Breast epithelium (tissue), 4 donors: ENCODE data around the gene ARID4B. TPM values are rescaled to one million over a fixed set of nuclear protein-coding genes. Genes with fewer than 3 reads are reported as not detected.
"Not testable (repeated sequence)": the region's sequence is repeated elsewhere in the genome, so short reads cannot be mapped to it uniquely, and the experiment has no call there.

Experiments used
- DNase-seq, 2 donors: peaks; one replicate each; pipeline ENCODE4 v3.0.0-alpha.2; 2019; ENCODE audit warnings: low spot score in 2 of 2
- H3K27ac ChIP-seq, 2 donors: fragments of 200-600 bp; sonication (generic) in 1 of 2; one replicate each; pipeline ENCODE4 v1.5.1; 2016 to 2019; ENCODE audit warnings: mild to moderate bottlenecking in 1 of 2
- H3K27me3 ChIP-seq, 2 donors: fragments of 200-600 bp; sonication (generic) in 1 of 2; one replicate each; pipeline versions ENCODE4 v1.5.1 to v1.6.0; 2017 to 2019; ENCODE audit warnings: control low read depth in 1 of 2, mild to moderate bottlenecking in 1 of 2
- H3K36me3 ChIP-seq: fragments of 200-600 bp; one replicate; pipeline ENCODE4 v1.5.1; 2019
- H3K4me1 ChIP-seq, 2 donors: fragments of 200-600 bp; sonication (generic); one replicate each; pipeline ENCODE4 v1.5.1; 2016 to 2019; ENCODE audit warnings: control low read depth in 1 of 2
- H3K4me3 ChIP-seq, 3 donors: fragments of 200-600 bp; sonication (generic); 1 replicate in 2 of 3; 2 replicates in 1 of 3; pipeline ENCODE4 v1.5.1; 2016 to 2019; ENCODE audit warnings: mild to moderate bottlenecking in 3 of 3, moderate library complexity in 2 of 3
- H3K9me3 ChIP-seq, 2 donors: fragments of 200-600 bp; sonication (generic) in 1 of 2; one replicate each; pipeline ENCODE4 v1.5.1; 2016 to 2019; ENCODE audit warnings: control low read depth in 1 of 2
- POLR2A ChIP-seq: fragments of 450-650 bp; IDR thresholded peaks from one replicate; pipeline ENCODE4 v1.6.1; 2016; ENCODE audit warnings: antibody characterized with exemption, mild to moderate bottlenecking, moderate library complexity
- POLR2AphosphoS5 ChIP-seq, 3 donors: sonication (generic); formaldehyde crosslinking; IDR thresholded peaks; one replicate each; pipeline ENCODE4 v1.6.1; 2017; ENCODE audit warnings: antibody characterized with exemption in 3 of 3
- intact Hi-C: fragments of 100-400 bp; cut with DNase I; formaldehyde crosslinking; loops from one replicate; pipeline ENCODE4 v1.15.1; 2023; ENCODE audit warnings: low total_unique reads
- total RNA-seq, 3 donors: library from RNA; depleted of rRNA; stranded (reverse); fragments of >200 nt; gene quantifications; one replicate each; pipeline ENCODE4 v1.1.0, GENCODE V29; 2016
- TF ChIP-seq, protein P1 (sequence below), 3 donors: fragments of 450-650 bp; IDR thresholded peaks; one replicate each; pipeline ENCODE4 v1.5.1; 2016 to 2017; ENCODE audit warnings: antibody characterized with exemption in 3 of 3, mild to moderate bottlenecking in 3 of 3, moderate library complexity in 3 of 3

ARID4B gene
- total RNA-seq, 3 donors from 2014 or later = 34.4 to 91.6 (median 76.7) TPM

DNA sequence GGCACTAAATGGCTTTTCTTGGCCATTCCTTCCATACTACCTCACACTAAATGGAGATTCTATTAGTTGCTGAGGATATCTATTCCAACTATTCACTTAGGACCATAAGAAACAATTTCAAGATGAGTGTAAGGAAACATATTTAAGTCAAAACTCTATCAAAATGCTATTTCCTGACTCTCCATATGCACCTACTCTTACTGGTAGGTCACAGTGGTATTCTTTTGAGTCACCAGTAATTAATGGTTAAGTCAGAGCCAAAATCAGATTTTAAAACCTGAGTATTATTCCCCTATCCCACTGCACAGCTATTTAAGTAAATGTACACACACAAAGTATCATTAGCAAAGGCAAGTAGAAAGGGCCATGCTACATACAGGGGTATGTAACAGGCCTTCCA is 50.3 kb downstream of the ARID4B start:
- H3K9me3 ChIP-seq = no peaks in the 10 kb centered on the region
- intact Hi-C loops = no loop called here
- TF ChIP-seq, protein P1, sequence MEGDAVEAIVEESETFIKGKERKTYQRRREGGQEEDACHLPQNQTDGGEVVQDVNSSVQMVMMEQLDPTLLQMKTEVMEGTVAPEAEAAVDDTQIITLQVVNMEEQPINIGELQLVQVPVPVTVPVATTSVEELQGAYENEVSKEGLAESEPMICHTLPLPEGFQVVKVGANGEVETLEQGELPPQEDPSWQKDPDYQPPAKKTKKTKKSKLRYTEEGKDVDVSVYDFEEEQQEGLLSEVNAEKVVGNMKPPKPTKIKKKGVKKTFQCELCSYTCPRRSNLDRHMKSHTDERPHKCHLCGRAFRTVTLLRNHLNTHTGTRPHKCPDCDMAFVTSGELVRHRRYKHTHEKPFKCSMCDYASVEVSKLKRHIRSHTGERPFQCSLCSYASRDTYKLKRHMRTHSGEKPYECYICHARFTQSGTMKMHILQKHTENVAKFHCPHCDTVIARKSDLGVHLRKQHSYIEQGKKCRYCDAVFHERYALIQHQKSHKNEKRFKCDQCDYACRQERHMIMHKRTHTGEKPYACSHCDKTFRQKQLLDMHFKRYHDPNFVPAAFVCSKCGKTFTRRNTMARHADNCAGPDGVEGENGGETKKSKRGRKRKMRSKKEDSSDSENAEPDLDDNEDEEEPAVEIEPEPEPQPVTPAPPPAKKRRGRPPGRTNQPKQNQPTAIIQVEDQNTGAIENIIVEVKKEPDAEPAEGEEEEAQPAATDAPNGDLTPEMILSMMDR (IDR thresholded peaks at IDR 0.05) = no peak
- TF ChIP-seq POLR2A (no peak), POLR2AphosphoS5 (IDR thresholded peaks at IDR 0.05) (no peak)
- H3K27me3 ChIP-seq = no peaks in the 10 kb centered on the region
- DNase-seq = no peak
- no peaks in the 10 kb centered on the region for H3K36me3 ChIP-seq
- no peak overlapping the region for H3K27ac ChIP-seq
- H3K4me1 ChIP-seq = no peaks in the 10 kb centered on the region
- no peak overlapping the region for H3K4me3 ChIP-seq

DNA sequence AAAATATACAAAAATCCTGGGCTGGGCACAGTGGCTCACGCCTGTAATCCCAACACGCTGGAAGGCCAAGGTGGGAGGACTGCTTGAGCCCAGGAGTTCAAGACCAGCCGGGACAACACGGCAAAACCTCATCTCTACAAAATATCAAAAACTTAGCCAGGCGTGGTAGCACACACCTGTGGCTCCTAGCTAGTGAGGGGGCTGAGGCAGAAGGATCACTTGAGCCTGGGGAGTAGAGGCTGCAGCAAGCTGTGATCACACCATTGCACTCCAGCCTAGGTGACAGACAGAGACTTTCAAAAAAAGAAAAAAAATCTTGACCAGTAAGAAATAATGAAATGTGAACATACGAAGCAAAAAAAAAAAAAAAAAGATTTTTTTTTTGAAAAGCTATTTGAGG is 52.1 kb downstream of the ARID4B start:
- DNase-seq = no peak
- no peaks in the 10 kb centered on the region for H3K27me3 ChIP-seq
- intact Hi-C loops = no loop called here
- no peaks in the 10 kb centered on the region for H3K4me1 ChIP-seq
- no peak for TF ChIP-seq POLR2A
- TF ChIP-seq POLR2AphosphoS5 (IDR thresholded peaks at IDR 0.05) = no peak
- TF ChIP-seq, protein P1 (IDR thresholded peaks at IDR 0.05) = no peak
- no peaks in the 10 kb centered on the region for H3K9me3 ChIP-seq
- no peak overlapping the region for H3K27ac ChIP-seq
- H3K36me3 ChIP-seq = no peaks in the 10 kb centered on the region
- no peak overlapping the region for H3K4me3 ChIP-seq

DNA sequence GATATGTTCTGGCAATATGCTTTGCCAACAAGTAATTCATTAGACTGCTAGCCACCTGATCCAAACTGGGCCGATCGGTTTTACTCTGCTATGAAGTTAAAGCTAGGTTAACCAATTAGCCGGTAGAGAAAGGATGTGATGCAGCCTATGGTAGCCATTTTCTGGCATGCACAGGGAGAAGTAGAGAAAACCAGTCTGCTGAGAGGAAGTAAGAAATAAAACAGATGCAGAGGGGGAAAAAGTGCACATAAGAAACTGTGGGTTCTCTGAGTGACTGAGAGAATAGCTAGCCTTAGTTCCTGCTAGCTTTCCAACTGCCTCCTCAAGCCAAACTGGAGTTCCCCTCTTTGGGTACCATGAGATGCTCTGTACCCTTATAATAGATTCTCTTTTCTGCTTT is 52.8 kb downstream of the ARID4B start:
- Histone ChIP-seq H3K27ac (no peak overlapping the region), H3K4me3 (no peak overlapping the region), H3K36me3 (no peaks in the 10 kb centered on the region), H3K4me1 (no peaks in the 10 kb centered on the region), H3K9me3 (no peaks in the 10 kb centered on the region), H3K27me3 (no peaks in the 10 kb centered on the region)
- intact Hi-C loops = no loop called here
- TF ChIP-seq POLR2AphosphoS5 (IDR thresholded peaks at IDR 0.05) (no peak), POLR2A (no peak)
- TF ChIP-seq, protein P1 (IDR thresholded peaks at IDR 0.05) = no peak
- no peak for DNase-seq

DNA sequence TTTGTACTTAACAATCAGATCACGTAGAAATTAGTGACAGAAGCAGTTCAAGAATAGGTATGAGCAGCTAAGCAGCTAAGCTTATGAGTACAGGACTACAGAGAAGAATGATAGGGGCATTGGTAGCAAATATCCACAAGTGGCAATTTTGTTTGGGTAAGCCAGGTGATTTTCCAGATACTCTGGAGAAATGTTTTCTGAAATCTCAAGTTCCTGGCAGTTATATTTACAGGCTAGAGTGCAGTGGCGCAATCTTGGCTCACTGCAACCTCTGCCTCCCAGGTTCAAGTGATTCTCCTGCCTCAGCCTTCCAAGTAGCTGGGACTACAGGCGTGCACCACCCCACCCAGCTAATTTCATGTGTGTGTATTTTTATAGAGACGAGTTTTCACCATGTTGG is 55.1 kb downstream of the ARID4B start:
- Histone ChIP-seq H3K27me3 (no peaks in the 10 kb centered on the region), H3K27ac (no peak overlapping the region), H3K36me3 (no peaks in the 10 kb centered on the region), H3K4me3 (no peak overlapping the region), H3K9me3 (no peaks in the 10 kb centered on the region), H3K4me1 (no peaks in the 10 kb centered on the region)
- intact Hi-C loops = no loop called here
- TF ChIP-seq, protein P1 (IDR thresholded peaks at IDR 0.05) = no peak
- TF ChIP-seq POLR2AphosphoS5 (IDR thresholded peaks at IDR 0.05) (no peak), POLR2A (no peak)
- no peak for DNase-seq

DNA sequence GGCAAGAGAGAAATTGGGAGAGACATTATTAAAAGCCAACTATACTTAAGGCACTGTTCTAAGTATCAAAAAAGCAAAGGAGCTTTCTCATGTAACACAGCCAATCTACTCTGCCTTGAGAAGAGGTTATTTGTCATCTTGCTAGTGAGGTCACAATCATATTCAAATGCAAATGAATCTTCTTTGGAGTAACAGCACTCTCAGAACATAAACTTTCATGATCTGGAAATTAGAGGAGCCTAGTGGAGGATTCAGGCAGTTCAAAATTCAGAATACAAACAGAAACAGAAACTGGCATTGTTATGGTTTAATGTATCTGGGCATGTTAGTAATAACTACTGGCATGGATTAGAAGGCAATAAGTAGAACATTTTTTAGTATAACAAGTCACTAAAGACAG is 57.4 kb downstream of the ARID4B start:
- no peaks in the 10 kb centered on the region for H3K36me3 ChIP-seq
- TF ChIP-seq POLR2A (no peak), POLR2AphosphoS5 (IDR thresholded peaks at IDR 0.05) (no peak)
- TF ChIP-seq, protein P1 (IDR thresholded peaks at IDR 0.05) = no peak
- H3K27ac ChIP-seq = no peak overlapping the region
- intact Hi-C loops = no loop called here
- no peaks in the 10 kb centered on the region for H3K4me1 ChIP-seq
- no peak overlapping the region for H3K4me3 ChIP-seq
- no peaks in the 10 kb centered on the region for H3K9me3 ChIP-seq
- no peak for DNase-seq
- no peaks in the 10 kb centered on the region for H3K27me3 ChIP-seq

DNA sequence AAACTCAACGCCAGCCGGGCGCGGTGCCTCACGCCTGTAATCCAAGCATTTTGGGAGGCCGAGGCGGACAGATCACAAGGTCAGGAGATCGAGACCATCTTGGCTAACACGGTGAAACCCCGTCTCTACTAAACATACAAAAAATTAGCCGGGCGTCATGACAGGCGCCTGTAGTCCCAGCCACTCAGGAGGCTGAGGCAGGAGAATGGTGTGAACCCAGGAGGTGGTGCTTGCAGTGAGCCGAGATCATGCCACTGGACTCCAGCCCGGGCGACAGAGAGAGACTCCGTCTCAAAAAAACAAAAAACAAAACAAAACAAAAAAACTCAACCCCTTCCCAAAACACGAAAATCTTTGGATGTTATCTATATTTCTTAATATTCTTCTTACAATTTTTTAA is 58.0 kb downstream of the ARID4B start:
- DNase-seq, H3K27me3 ChIP-seq, intact Hi-C loops, H3K9me3 ChIP-seq, H3K36me3 ChIP-seq, H3K27ac ChIP-seq, H3K4me3 ChIP-seq, H3K4me1 ChIP-seq: not testable (repeated sequence)
